A673 (cell line): ENCODE measurements around the gene RBM20. TPM values are rescaled to one million over a fixed set of nuclear protein-coding genes. Genes with fewer than 3 reads are reported as not detected.

ENCODE experiments used
- BruUV-seq: library from RNA; stranded (reverse); fragments of 400-500 nt; replicated peaks from 2 replicates; lab custom pipeline; 2021; lab: Mats Ljungman, UMichigan
- CTCF ChIA-PET: fragments of 300-600 bp; sonication (Branson Sonifier 250); formaldehyde crosslinking; loops from one replicate; lab custom pipeline; 2022; ENCODE audit warnings: antibody characterized with exemption; lab: Charles Lee
- POLR2A ChIA-PET: fragments of 300-600 bp; sonication (Branson Sonifier 250); formaldehyde crosslinking; loops from one replicate; lab custom pipeline; 2022; ENCODE audit warnings: antibody characterized with exemption; ENCODE audit not compliant: low non-redundant PET; lab: Charles Lee
- DNase-seq: peaks from one replicate; pipeline ENCODE4 v3.0.0-alpha.2; 2015; ENCODE audit warnings: low spot score
- H3K27ac ChIP-seq: fragments of 200-600 bp; sonication (generic); 2 replicates; pipeline ENCODE4 v1.5.1; 2016; ENCODE audit warnings: mixed run types, low read depth, mild to moderate bottlenecking, mixed read lengths, antibody characterized with exemption, low read length; ENCODE audit not compliant: poor library complexity, severe bottlenecking
- H3K27me3 ChIP-seq: fragments of 200-600 bp; sonication (generic); replicated peaks from 2 replicates; pipeline ENCODE4 v1.6.1; 2017; ENCODE audit warnings: mixed run types, low read depth, mild to moderate bottlenecking, mixed read lengths, antibody characterized with exemption, low read length; ENCODE audit not compliant: insufficient read depth, poor library complexity
- H3K36me3 ChIP-seq: fragments of 200-600 bp; sonication (generic); 2 replicates; pipeline ENCODE4 v1.6.1; 2016; ENCODE audit warnings: mixed run types, mild to moderate bottlenecking, mixed read lengths, antibody characterized with exemption, low read length; ENCODE audit not compliant: insufficient read depth, poor library complexity, severe bottlenecking
- H3K4me1 ChIP-seq: fragments of 200-600 bp; sonication (generic); 2 replicates; pipeline ENCODE4 v1.6.1; 2017; ENCODE audit warnings: mixed run types, mild to moderate bottlenecking, mixed read lengths, antibody characterized with exemption, low read length; ENCODE audit not compliant: insufficient read depth, poor library complexity, severe bottlenecking
- H3K4me3 ChIP-seq: fragments of 200-600 bp; sonication (generic); 2 replicates; pipeline ENCODE4 v1.5.1; 2016; ENCODE audit warnings: low read depth, mixed run types, mild to moderate bottlenecking, mixed read lengths, low read length; ENCODE audit not compliant: poor library complexity, severe bottlenecking
- H3K9me3 ChIP-seq: fragments of 200-600 bp; sonication (generic); 2 replicates; pipeline ENCODE4 v1.6.1; 2016; ENCODE audit warnings: mixed run types, low read depth, mild to moderate bottlenecking, mixed read lengths, antibody characterized with exemption, low read length; ENCODE audit not compliant: poor library complexity, severe bottlenecking
- EZH2 ChIP-seq: fragments of 200-600 bp; sonication (generic); IDR thresholded peaks from 2 replicates; pipeline ENCODE4 v1.6.1; 2017; ENCODE audit warnings: borderline replicate concordance, low read depth, mild to moderate bottlenecking, mixed read lengths, antibody characterized with exemption, low read length; ENCODE audit not compliant: poor library complexity, severe bottlenecking
- intact Hi-C: fragments of 100-400 bp; cut with micrococcal nuclease; formaldehyde crosslinking; loops from one replicate; pipeline ENCODE4 v1.10.0; 2022; ENCODE audit not compliant: unreplicated experiment
- total RNA-seq: library from RNA; stranded (reverse); gene quantifications from 2 replicates; pipeline ENCODE4 v1.2.3, GENCODE V29; 2021
- TF ChIP-seq, protein P1 (sequence below): fragments of 300-800, 200-600 bp; sonication (generic); conservative IDR thresholded peaks from 2 replicates; pipeline ENCODE4 v1.5.1; 2017; ENCODE audit warnings: low read depth, mild to moderate bottlenecking, antibody characterized with exemption, low read length, moderate library complexity, mixed read lengths

The RBM20 gene
- total RNA-seq, 1 experiment from 2014 or later, result 1.3 TPM

DNA sequence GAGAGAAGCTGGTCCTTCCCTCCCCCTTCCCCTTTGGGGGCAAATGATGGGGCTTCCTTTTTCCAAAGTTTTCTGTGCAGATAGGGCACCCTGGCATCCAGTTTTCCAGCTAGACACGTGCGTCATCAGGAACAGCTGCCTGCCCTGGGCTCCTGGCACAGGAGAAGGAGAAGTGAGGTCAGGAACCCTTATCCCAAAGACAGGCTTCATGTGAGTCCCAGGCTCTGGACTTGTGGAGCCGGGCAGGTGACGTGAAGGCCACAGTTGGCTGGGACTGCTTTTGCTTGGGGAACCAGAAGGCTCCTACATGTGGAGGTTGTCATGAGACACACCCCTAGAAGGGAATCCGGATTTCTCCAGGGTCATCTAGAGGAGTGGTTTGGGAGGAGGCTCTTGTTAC, 66.5 kb downstream of the RBM20 start:
- POLR2A ChIA-PET, result no interaction called here
- no peaks in the 10 kb centered on the region for H3K36me3 ChIP-seq
- no TSS peak for BruUV-seq
- CTCF ChIA-PET, result no interaction called here
- no peaks in the 10 kb centered on the region for H3K9me3 ChIP-seq
- DNase-seq, result no peak
- TF ChIP-seq EZH2, result no peak
- TF ChIP-seq, protein P1, sequence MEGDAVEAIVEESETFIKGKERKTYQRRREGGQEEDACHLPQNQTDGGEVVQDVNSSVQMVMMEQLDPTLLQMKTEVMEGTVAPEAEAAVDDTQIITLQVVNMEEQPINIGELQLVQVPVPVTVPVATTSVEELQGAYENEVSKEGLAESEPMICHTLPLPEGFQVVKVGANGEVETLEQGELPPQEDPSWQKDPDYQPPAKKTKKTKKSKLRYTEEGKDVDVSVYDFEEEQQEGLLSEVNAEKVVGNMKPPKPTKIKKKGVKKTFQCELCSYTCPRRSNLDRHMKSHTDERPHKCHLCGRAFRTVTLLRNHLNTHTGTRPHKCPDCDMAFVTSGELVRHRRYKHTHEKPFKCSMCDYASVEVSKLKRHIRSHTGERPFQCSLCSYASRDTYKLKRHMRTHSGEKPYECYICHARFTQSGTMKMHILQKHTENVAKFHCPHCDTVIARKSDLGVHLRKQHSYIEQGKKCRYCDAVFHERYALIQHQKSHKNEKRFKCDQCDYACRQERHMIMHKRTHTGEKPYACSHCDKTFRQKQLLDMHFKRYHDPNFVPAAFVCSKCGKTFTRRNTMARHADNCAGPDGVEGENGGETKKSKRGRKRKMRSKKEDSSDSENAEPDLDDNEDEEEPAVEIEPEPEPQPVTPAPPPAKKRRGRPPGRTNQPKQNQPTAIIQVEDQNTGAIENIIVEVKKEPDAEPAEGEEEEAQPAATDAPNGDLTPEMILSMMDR, result no peak
- no peak overlapping the region for H3K4me3 ChIP-seq
- H3K27ac ChIP-seq, result no peak overlapping the region
- H3K27me3 ChIP-seq, result no peaks in the 10 kb centered on the region
- H3K4me1 ChIP-seq, result no peaks in the 10 kb centered on the region
- intact Hi-C loops, result no loop called here

DNA sequence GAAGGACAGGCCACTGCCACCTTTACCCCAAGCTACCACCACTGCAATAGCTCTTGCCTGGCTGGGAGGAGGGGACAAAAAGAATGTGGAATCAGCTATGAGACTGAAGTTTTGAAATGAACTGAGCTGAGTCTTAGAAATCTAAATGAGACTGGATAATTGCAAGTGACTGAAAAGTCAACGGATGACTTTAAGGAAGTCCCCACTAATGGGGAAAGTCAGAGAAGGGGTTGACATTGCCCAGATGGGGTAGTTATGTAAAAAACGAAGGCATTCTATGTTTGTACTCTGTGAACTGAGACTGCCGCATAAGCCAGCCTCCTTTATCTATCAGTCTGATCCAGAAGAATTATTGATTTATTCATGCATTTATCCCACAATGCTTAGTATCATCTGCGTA, 67.2 kb downstream of the RBM20 start:
- no peaks in the 10 kb centered on the region for H3K9me3 ChIP-seq
- intact Hi-C loops, result no loop called here
- no peaks in the 10 kb centered on the region for H3K4me1 ChIP-seq
- ChIA-PET POLR2A (no interaction called here), CTCF (no interaction called here)
- H3K4me3 ChIP-seq, result no peak overlapping the region
- BruUV-seq, result no TSS peak
- no peaks in the 10 kb centered on the region for H3K36me3 ChIP-seq
- no peak for DNase-seq
- TF ChIP-seq, protein P1, result no peak
- TF ChIP-seq EZH2, result no peak
- no peak overlapping the region for H3K27ac ChIP-seq
- no peaks in the 10 kb centered on the region for H3K27me3 ChIP-seq

DNA sequence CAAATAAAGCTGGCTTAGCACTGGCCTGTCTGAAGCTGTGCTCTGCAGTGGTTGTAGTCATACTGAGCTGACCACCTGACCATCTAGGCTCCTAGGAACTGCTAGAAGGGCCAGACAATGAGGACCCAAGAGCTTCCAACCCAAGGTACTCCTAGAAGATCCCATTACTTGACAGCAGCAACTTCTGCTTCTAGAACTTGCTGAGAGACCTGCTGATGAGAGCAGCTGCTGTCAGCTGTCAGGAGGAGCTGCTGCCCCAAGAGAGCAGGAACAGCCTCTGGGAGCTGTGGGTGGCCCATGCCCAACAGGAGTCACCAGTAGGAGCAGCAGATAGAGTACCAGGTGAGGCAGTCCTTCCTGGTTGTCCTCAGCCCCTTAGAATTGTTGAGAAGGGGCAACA, 70.2 kb downstream of the RBM20 start:
- Histone ChIP-seq H3K27ac (no peak overlapping the region), H3K36me3 (no peaks in the 10 kb centered on the region), H3K4me3 (no peak overlapping the region), H3K4me1 (no peaks in the 10 kb centered on the region), H3K27me3 (no peaks in the 10 kb centered on the region), H3K9me3 (no peaks in the 10 kb centered on the region)
- no TSS peak for BruUV-seq
- TF ChIP-seq EZH2, result no peak
- TF ChIP-seq, protein P1, result no peak
- intact Hi-C loops, result no loop called here
- ChIA-PET CTCF (no interaction called here), POLR2A (no interaction called here)
- no peak for DNase-seq
